ENCODE measurements around the gene COBL.

The COBL gene

DNA sequence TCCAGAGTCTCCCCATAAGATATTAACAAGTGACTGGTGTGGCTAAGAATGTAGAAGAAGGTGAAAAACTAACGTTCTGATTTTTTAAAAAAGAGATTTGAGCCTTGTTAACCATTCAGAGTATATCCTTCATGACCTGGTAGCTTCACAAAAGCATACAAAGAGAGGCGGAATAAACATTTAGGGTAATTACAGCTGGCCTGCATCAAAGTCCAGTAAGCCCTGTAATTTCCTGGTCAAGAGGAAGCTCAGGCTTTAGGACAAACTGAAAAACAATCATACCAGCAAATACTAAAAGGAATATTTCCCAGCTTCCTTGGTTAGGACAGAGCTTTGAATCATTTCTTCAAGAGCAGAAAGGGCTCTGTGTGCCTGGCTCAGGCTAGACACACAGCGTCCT lies 165.2 kb downstream of the COBL start:
- TF ChIP-seq, protein P1, sequence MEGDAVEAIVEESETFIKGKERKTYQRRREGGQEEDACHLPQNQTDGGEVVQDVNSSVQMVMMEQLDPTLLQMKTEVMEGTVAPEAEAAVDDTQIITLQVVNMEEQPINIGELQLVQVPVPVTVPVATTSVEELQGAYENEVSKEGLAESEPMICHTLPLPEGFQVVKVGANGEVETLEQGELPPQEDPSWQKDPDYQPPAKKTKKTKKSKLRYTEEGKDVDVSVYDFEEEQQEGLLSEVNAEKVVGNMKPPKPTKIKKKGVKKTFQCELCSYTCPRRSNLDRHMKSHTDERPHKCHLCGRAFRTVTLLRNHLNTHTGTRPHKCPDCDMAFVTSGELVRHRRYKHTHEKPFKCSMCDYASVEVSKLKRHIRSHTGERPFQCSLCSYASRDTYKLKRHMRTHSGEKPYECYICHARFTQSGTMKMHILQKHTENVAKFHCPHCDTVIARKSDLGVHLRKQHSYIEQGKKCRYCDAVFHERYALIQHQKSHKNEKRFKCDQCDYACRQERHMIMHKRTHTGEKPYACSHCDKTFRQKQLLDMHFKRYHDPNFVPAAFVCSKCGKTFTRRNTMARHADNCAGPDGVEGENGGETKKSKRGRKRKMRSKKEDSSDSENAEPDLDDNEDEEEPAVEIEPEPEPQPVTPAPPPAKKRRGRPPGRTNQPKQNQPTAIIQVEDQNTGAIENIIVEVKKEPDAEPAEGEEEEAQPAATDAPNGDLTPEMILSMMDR (IDR thresholded peaks at IDR 0.05; ENCODE audit: low read depth, low read length) = no peak
- no peak for DNase-seq (ENCODE audit: low read depth, low spot score)
- H3K4me3 ChIP-seq (ENCODE audit: low read depth, low read length) = no peak overlapping the region
- in situ Hi-C loops (cut with HindIII; ENCODE audit: low sequenced_read_pairs) = no loop called here

- in situ Hi-C loops (cut with HindIII; ENCODE audit: low sequenced_read_pairs) = no loop called here
- DNase-seq (ENCODE audit: low read depth, low spot score) = no peak
- no peak overlapping the region for H3K4me3 ChIP-seq (ENCODE audit: low read depth, low read length)
- TF ChIP-seq, protein P1 (IDR thresholded peaks at IDR 0.05; ENCODE audit: low read depth, low read length) = no peak
Observed at GRCh38 chr7:51150193-51150592, 166.4 kb downstream of the COBL start.

GRCh38 chr7:51148216-51148615 lies 168.4 kb downstream of the COBL start:
- no peak for DNase-seq (ENCODE audit: low read depth, low spot score)
- no peak overlapping the region for H3K4me3 ChIP-seq (ENCODE audit: low read depth, low read length)
- in situ Hi-C loops (cut with HindIII; ENCODE audit: low sequenced_read_pairs) = no loop called here
- TF ChIP-seq, protein P1 (IDR thresholded peaks at IDR 0.05; ENCODE audit: low read depth, low read length) = no peak

GRCh38 chr7:51146816-51147586 lies 169.6 kb downstream of the COBL start:
- TF ChIP-seq, protein P1 (IDR thresholded peaks at IDR 0.05; ENCODE audit: low read depth, low read length) = no peak
- no peak for DNase-seq (ENCODE audit: low read depth, low spot score)
- H3K4me3 ChIP-seq (ENCODE audit: low read depth, low read length) = no peak overlapping the region
- in situ Hi-C loops (cut with HindIII; ENCODE audit: low sequenced_read_pairs) = no loop called here

GRCh38 chr7:51144178-51144577 lies 172.4 kb downstream of the COBL start:
- no peak for DNase-seq (ENCODE audit: low read depth, low spot score)
- in situ Hi-C loops (cut with HindIII; ENCODE audit: low sequenced_read_pairs) = no loop called here
- no peak overlapping the region for H3K4me3 ChIP-seq (ENCODE audit: low read depth, low read length)
- TF ChIP-seq, protein P1 (IDR thresholded peaks at IDR 0.05; ENCODE audit: low read depth, low read length) = no peak

GRCh38 chr7:51142741-51143385 lies 173.7 kb downstream of the COBL start:
- H3K4me3 ChIP-seq (ENCODE audit: low read depth, low read length) = no peak overlapping the region
- in situ Hi-C loops (cut with HindIII; ENCODE audit: low sequenced_read_pairs) = no loop called here
- TF ChIP-seq, protein P1 (IDR thresholded peaks at IDR 0.05; ENCODE audit: low read depth, low read length) = no peak
- no peak for DNase-seq (ENCODE audit: low read depth, low spot score)
